ENCODE measurements around the gene AOAH.

- TF ChIP-seq CTCF (IDR thresholded peaks at IDR 0.05 in 4 of 5, conservative IDR thresholded peaks at IDR 0.05 in 1 of 5) (no peak), POLR2A (IDR thresholded peaks at IDR 0.05) (no peak)
Observed at GRCh38 chr7:36638586-36639263, 85.6 kb downstream of the AOAH start.
